K562 (cell line): ENCODE measurements around the gene DEPDC1. TPM values are rescaled to one million over a fixed set of nuclear protein-coding genes. Genes with fewer than 3 reads are reported as not detected.

Experiments used
- ATAC-seq: fragments of 200-7000 bp; cut with Tn5 transposase; 3 replicates; pipeline ENCODE4 v1.9.1; 2020; ENCODE audit warnings: moderate library complexity
- BruUV-seq: library from RNA; stranded (reverse); fragments of 400-500 nt; replicated peaks from 2 replicates; lab custom pipeline; 2021; lab: Mats Ljungman, UMichigan
- CTCF ChIA-PET: fragments of 300-600 bp; formaldehyde crosslinking; extraction: SDS; loops from one replicate; lab custom pipeline; 2021; ENCODE audit warnings: low intra/inter-chr PET ratio; lab: Yijun Ruan, JAX
- POLR2A ChIA-PET: fragments of 300-600, 350-650 bp; sonication (Branson Sonifier 250); formaldehyde crosslinking; extraction: SDS; loops from one replicate; lab custom pipeline; 2021; ENCODE audit warnings: antibody characterized with exemption, inconsistent platforms; lab: Yijun Ruan, JAX
- DNase-seq, 4 experiments: peaks; one replicate each; pipeline versions ENCODE4 v3.0.0 to v3.0.0-alpha.2; 2011 to 2018; ENCODE audit warnings: low spot score in 3 of 4, mixed read lengths in 3 of 4; ENCODE audit errors: extremely low read depth in 1 of 4
- FAIRE-seq: peaks from 2 replicates; lab custom pipeline; 2011; peaks lifted over from hg19 to GRCh38; lab: Jason Lieb, UNC
- H2AFZ ChIP-seq: 2 replicates; pipeline ENCODE4 v1.6.0; 2011; ENCODE audit warnings: low read depth, low read length, control low read depth, inconsistent platforms
- H3K27ac ChIP-seq: fragments of 200-600 bp; 3 replicates; pipeline ENCODE4 v1.8.0; 2011; ENCODE audit warnings: low read depth, mild to moderate bottlenecking, control low read depth, inconsistent platforms, low read length, moderate library complexity, mixed read lengths; ENCODE audit errors: extremely low read depth
- H3K27me3 ChIP-seq, 2 experiments: fragments of 300-600 bp in 1 of 2; 2 replicates in 1 of 2; 3 replicates in 1 of 2; pipeline versions ENCODE4 v1.6.0 to v1.8.0; 2011; ENCODE audit warnings: inconsistent platforms in 2 of 2, low read length in 2 of 2, mild to moderate bottlenecking in 1 of 2, mixed read lengths in 1 of 2, moderate library complexity in 1 of 2; ENCODE audit not compliant: control insufficient read depth in 2 of 2, insufficient read depth in 2 of 2
- H3K36me3 ChIP-seq: fragments of 300-600 bp; 3 replicates; pipeline ENCODE4 v1.8.0; 2011; ENCODE audit warnings: mild to moderate bottlenecking, low read length, inconsistent platforms; ENCODE audit not compliant: control insufficient read depth, insufficient read depth
- H3K4me1 ChIP-seq, 2 experiments: fragments of 200-600 bp in 1 of 2; replicated peaks in 1 of 2; 2 replicates in 1 of 2; 3 replicates in 1 of 2; pipeline versions ENCODE4 v1.5.1 to v1.8.0; 2011; ENCODE audit warnings: inconsistent platforms in 2 of 2, low read length in 2 of 2, mild to moderate bottlenecking in 1 of 2, mixed read lengths in 1 of 2, moderate library complexity in 1 of 2; ENCODE audit not compliant: control insufficient read depth in 2 of 2, insufficient read depth in 2 of 2
- H3K4me2 ChIP-seq: 2 replicates; pipeline ENCODE4 v1.6.1; 2011; ENCODE audit warnings: low read length, control low read depth, inconsistent platforms, mixed read lengths; ENCODE audit not compliant: insufficient read depth
- H3K4me3 ChIP-seq: fragments of 200-600 bp; sonication (generic), shearing (Covaris generic); 2 replicates; pipeline ENCODE4 v1.5.1; 2016; ENCODE audit warnings: control low read depth, inconsistent platforms
- H3K79me2 ChIP-seq: fragments of 200-600 bp; 3 replicates; pipeline ENCODE4 v1.8.0; 2011; ENCODE audit warnings: low read length, inconsistent platforms; ENCODE audit not compliant: control insufficient read depth, insufficient read depth
- H3K9ac ChIP-seq, 2 experiments: 2 replicates each; pipeline versions ENCODE4 v1.6.0 to v1.6.1; 2011; ENCODE audit warnings: low read depth in 2 of 2, low read length in 2 of 2, control low read depth in 1 of 2, inconsistent platforms in 1 of 2, mild to moderate bottlenecking in 1 of 2, mixed read lengths in 1 of 2; ENCODE audit not compliant: insufficient read depth in 1 of 2
- H3K9me1 ChIP-seq: one replicate; pipeline ENCODE4 v1.6.0; 2011; ENCODE audit warnings: inconsistent platforms, mild to moderate bottlenecking, low read length, moderate library complexity; ENCODE audit not compliant: control insufficient read depth, insufficient read depth
- H3K9me3 ChIP-seq: replicated peaks from 2 replicates; pipeline ENCODE4 v1.5.1; 2011; ENCODE audit warnings: low read depth, low read length, inconsistent platforms; ENCODE audit not compliant: control insufficient read depth, insufficient read depth
- H4K20me1 ChIP-seq: replicated peaks from 2 replicates; pipeline ENCODE4 v1.6.1; 2011; ENCODE audit warnings: low read length, inconsistent platforms, mixed read lengths; ENCODE audit not compliant: control insufficient read depth, insufficient read depth
- BRCA1 ChIP-seq, 2 experiments: fragments of 450-650 bp in 1 of 2; sonication (generic) in 1 of 2; formaldehyde crosslinking in 1 of 2; IDR thresholded peaks; 2 replicates each; pipeline versions ENCODE4 v1.5.0 to v1.6.1; 2017 to 2020; ENCODE audit warnings: mild to moderate bottlenecking in 1 of 2, missing genetic modification reagents in 1 of 2
- DACH1 ChIP-seq: fragments of 450-650 bp; IDR thresholded peaks from 2 replicates; pipeline ENCODE4 v1.6.1; 2018; ENCODE audit not compliant: partially characterized antibody
- ETV5 ChIP-seq: sonication (generic); formaldehyde crosslinking; IDR thresholded peaks from 2 replicates; pipeline ENCODE4 v1.4.0; 2020; ENCODE audit warnings: low read depth, mild to moderate bottlenecking, missing genetic modification reagents
- FUS ChIP-seq: fragments of 200-400 bp; formaldehyde crosslinking; optimal IDR thresholded peaks from 2 replicates; pipeline ENCODE3; 2017; ENCODE audit warnings: low read depth, low read length
- NCOA4 ChIP-seq: fragments of 450-650 bp; IDR thresholded peaks from 2 replicates; pipeline ENCODE4 v1.6.1; 2018; ENCODE audit warnings: mild to moderate bottlenecking; ENCODE audit not compliant: partially characterized antibody
- PBX2 ChIP-seq, 2 experiments: IDR thresholded peaks in 1 of 2; conservative IDR thresholded peaks in 1 of 2; 2 replicates each; pipeline ENCODE4 v1.6.1; 2016; ENCODE audit warnings: low read depth in 2 of 2, mild to moderate bottlenecking in 1 of 2, missing compliant biosample characterization in 1 of 2, missing genetic modification characterization in 1 of 2, moderate library complexity in 1 of 2
- POLR2B ChIP-seq: fragments of 450-650 bp; IDR thresholded peaks from 2 replicates; pipeline ENCODE4 v1.6.1; 2018; ENCODE audit warnings: low read depth; ENCODE audit not compliant: partially characterized antibody
- TEAD2 ChIP-seq: fragments of 450-650 bp; IDR thresholded peaks from 2 replicates; pipeline ENCODE4 v1.6.1; 2016; ENCODE audit warnings: missing genetic modification characterization, control low read depth, missing compliant biosample characterization
- ZNF655 ChIP-seq: fragments of 250-450 bp; sonication (Bioruptor Pico); IDR thresholded peaks from 2 replicates; pipeline ENCODE4 v1.5.0; 2021
- WGBS: fragments of 100-300 bp; shearing (Covaris generic); methylation state at CpG from one replicate; pipeline ENCODE4 v1.1.6; 2016; ENCODE audit warnings: low coverage, mixed read lengths; ENCODE audit not compliant: insufficient coverage; ENCODE audit errors: missing lambda C conversion rate; 5-methylcytosine and 5-hydroxymethylcytosine counted together
- in situ Hi-C: fragments of 300-500 bp; cut with MboI; formaldehyde crosslinking; loops from 4 replicates; pipeline ENCODE4 v1.15.0; 2018; ENCODE audit warnings: inconsistent platforms, mixed read lengths
- intact Hi-C: fragments of 100-400 bp; cut with micrococcal nuclease; formaldehyde crosslinking; loops from 2 replicates; pipeline ENCODE4 v1.14.2; 2022
- polyA plus RNA-seq, 8 experiments: library from polyadenylated mRNA; depleted of rRNA in 4 of 8; stranded (reverse) in 5 of 8; unstranded in 3 of 8; fragments of >200 nt; fragmentation: Nextera tagmentation in 2 of 8; fragmentation: Illumina TruSeq in 1 of 8; extraction: Ambion mirVana in 2 of 8; extraction: Trizol in 1 of 8; gene quantifications; 2 replicates each; pipeline versions ENCODE4 v1.2.1 to v1.2.3, GENCODE V29; 2011 to 2014; ENCODE audit warnings: inconsistent platforms in 1 of 8, missing spikeins in 1 of 8
- total RNA-seq, 7 experiments: library from RNA; depleted of rRNA in 6 of 7; stranded (reverse); fragments of >200 nt in 6 of 7; fragmentation: Illumina TruSeq in 2 of 7; extraction: Trizol in 2 of 7; gene quantifications; 2 replicates each; pipeline versions ENCODE4 v1.2.1 to v1.2.3, GENCODE V29; 2011 to 2021; ENCODE audit warnings: low replicate concordance in 1 of 7

The DEPDC1 gene
- total and polyA plus RNA-seq, 9 of the 15 experiments (the other 6 are each of a cell fraction or from before 2014, with no cell fraction given), result 9.9 to 28.3 (median 17.8) TPM

- TF ChIP-seq ZNF655 (CRISPR knock-in tag) (no peak), ETV5 (no peak), PBX2 (CRISPR knock-in tag; IDR thresholded peaks at IDR 0.05; ENCODE audit: low read depth) (no peak), PBX2 (tag; conservative IDR thresholded peaks at IDR 0.05; ENCODE audit: low read depth) (no peak), TEAD2 (tag) (no peak)
Observed at GRCh38 chr1:68453060-68453670, 43.7 kb downstream of the DEPDC1 start (continued).

- CTCF ChIA-PET, result no interaction called here
- Histone ChIP-seq H3K9ac (no peak within 1 kb of the TSS), H3K9me3 (no peaks in the 10 kb centered on the region), H3K27me3 (no peaks in the 10 kb centered on the region; a peak in 1 of 5 replicates), H3K9me1 (no peaks in the 10 kb centered on the region)
- WGBS, result 0% methylated on average over 1 of the region's 1 CpG
- TF ChIP-seq POLR2B (no peak), FUS (no peak), NCOA4 (no peak), BRCA1 (IDR thresholded peaks at IDR 0.05) (no peak), BRCA1 (CRISPR knock-in tag; IDR thresholded peaks at IDR 0.05) (no peak), DACH1 (no peak)
- TF ChIP-seq, all 486 proteins: peak for 0
- intact Hi-C loops, result no loop called here
- H3K4me3 ChIP-seq, result no peak within 1 kb of the TSS
- no TSS peak for BruUV-seq
- DNase-seq (no peak), FAIRE-seq (no peak), ATAC-seq (no peak)
- H3K27ac ChIP-seq, result no peak within 1 kb of the TSS
- no peak within 1 kb of the TSS for H2AFZ ChIP-seq
- H3K36me3 ChIP-seq, result no peaks in the 10 kb centered on the region
- H3K4me1 ChIP-seq, result no peaks in the 10 kb centered on the region
- no peaks in the 10 kb centered on the region for H4K20me1 ChIP-seq
- no peak within 1 kb of the TSS for H3K4me2 ChIP-seq
- H3K79me2 ChIP-seq, result no peaks in the 10 kb centered on the region
- in situ Hi-C loops, result loop anchor here (25.0 kb wide), 2 partner anchors 913 to 1287 kb away; no protein-coding TSS in a partner anchor
- POLR2A ChIA-PET, result no interaction called here
Observed at GRCh38 chr1:68449901-68450300, 47.0 kb downstream of the DEPDC1 start, which contains the start of gene RPE65. RPE65 (minus strand) TSS chr1:68449954; CDS start chr1:68449905, 49 bp downstream.
